ENCODE results near the gene OR56A1. TPM values are rescaled to one million over a fixed set of nuclear protein-coding genes. Genes with fewer than 3 reads are reported as not detected.

OR56A1 gene
- total and polyA plus RNA-seq, 2 of the 4 experiments (the other 2 are of a cell fraction), result not detected

- no peak overlapping the region for H3K4me2 ChIP-seq (ENCODE audit: low read depth, low read length)
- H3K23ac ChIP-seq (ENCODE audit: low read depth, low read length), result no peak overlapping the region
- H3K79me1 ChIP-seq (ENCODE audit: low read depth in 1 of 2, low read length in 2 of 2), result no peaks in the 10 kb centered on the region
- H2BK20ac ChIP-seq (ENCODE audit: low read depth, low read length), result no peak overlapping the region
- no peak overlapping the region for H3K18ac ChIP-seq (ENCODE audit: low read depth, low read length)
- ATAC-seq (ENCODE audit: low read depth) (no peak), DNase-seq (no peak)
- no peak overlapping the region for H4K91ac ChIP-seq (ENCODE audit: insufficient read depth, low read depth, low read length)
- no peak overlapping the region for H3K27ac ChIP-seq (ENCODE audit: insufficient read depth, low read length)
- H3K4me3 ChIP-seq (ENCODE audit: insufficient read depth, low read depth, low read length), result no peak overlapping the region
- H3K9ac ChIP-seq (ENCODE audit: low read depth, low read length), result no peak overlapping the region
- H2BK120ac ChIP-seq (ENCODE audit: low read depth, low read length), result no peak overlapping the region
- H3K14ac ChIP-seq (replicated peaks; ENCODE audit: low read depth, low read length), result no peak overlapping the region
- dilution Hi-C loops (cut with HindIII; ENCODE audit: low sequenced_read_pairs, unreplicated experiment) (no loop called here), intact Hi-C loops (cut with micrococcal nuclease) (no loop called here), in situ Hi-C loops (cut with MboI; ENCODE audit: low sequenced_read_pairs) (no loop called here)
- H2AK9ac ChIP-seq (replicated peaks; ENCODE audit: low read depth, low read length, poor library complexity), result no peak overlapping the region
- no peak overlapping the region for H2BK5ac ChIP-seq (ENCODE audit: low read depth, low read length, poor library complexity, severe bottlenecking)
- ChIA-PET CTCF (no interaction called here), POLR2A (ENCODE audit: unreplicated experiment) (no interaction called here)
- H3K9me3 ChIP-seq (ENCODE audit: control insufficient read depth, insufficient read depth, low read length), result no peaks in the 10 kb centered on the region
- no peaks in the 10 kb centered on the region for H3K4me1 ChIP-seq (ENCODE audit: control insufficient read depth, insufficient read depth, low read length)
- no peaks in the 10 kb centered on the region for H3K9me1 ChIP-seq (ENCODE audit: insufficient read depth, low read length)
- H4K20me1 ChIP-seq (ENCODE audit: insufficient read depth, low read length), result no peaks in the 10 kb centered on the region
- no peak overlapping the region for H2BK15ac ChIP-seq (ENCODE audit: low read depth, low read length)
- H4K5ac ChIP-seq (ENCODE audit: low read depth, low read length), result no peak overlapping the region
- H4K8ac ChIP-seq (ENCODE audit: low read depth in 2 of 2, low read length in 2 of 2), result no peak overlapping the region
- no peak overlapping the region for H2AK5ac ChIP-seq (ENCODE audit: low read depth, low read length)
- H3K27me3 ChIP-seq (ENCODE audit: control insufficient read depth, insufficient read depth, low read length), result no peaks in the 10 kb centered on the region
- 0% methylated on average over 1 of the region's 3 CpGs; no CpG with 5 or more reads in 1 of the 2 experiments for WGBS, 2 experiments (ENCODE audit: extremely low coverage in 2 of 2, insufficient read length in 1 of 2)
- no peak overlapping the region for H3K4ac ChIP-seq (ENCODE audit: low read depth, low read length)
- no peaks in the 10 kb centered on the region for H3K36me3 ChIP-seq (ENCODE audit: control insufficient read depth, insufficient read depth, low read length)
- H2AFZ ChIP-seq (replicated peaks; ENCODE audit: low read length, poor library complexity), result no peak overlapping the region
- TF ChIP-seq ELK1 (IDR thresholded peaks at IDR 0.05; ENCODE audit: borderline replicate concordance, low read depth, low read length) (no peak), MAFK (IDR thresholded peaks at IDR 0.05; ENCODE audit: low read depth, low read length) (no peak), CHD1 (IDR thresholded peaks at IDR 0.05; ENCODE audit: low read depth, low read length) (no peak)
- no TSS peak for BruUV-seq (replicated peaks)
- no peak overlapping the region for H3K56ac ChIP-seq (ENCODE audit: extremely low read depth, insufficient read depth, low read length)
Observed at GRCh38 chr11:6061475-6061874, 30.9 kb upstream of the OR56A1 start.

Measured in IMR-90 (cell line).